CD4-positive, alpha-beta T cell (primary cell): ENCODE measurements around the gene MAP3K21. TPM values are rescaled to one million over a fixed set of nuclear protein-coding genes. Genes with fewer than 3 reads are reported as not detected.

Experiments used
- ATAC-seq: fragments of 200-7000 bp; cut with Tn5 transposase; one replicate; pipeline ENCODE4 v1.10.0; 2022; ENCODE audit warnings: mild to moderate bottlenecking; ENCODE audit not compliant: poor library complexity
- CTCF ChIA-PET: fragments of 350-600 bp; sonication (Branson Sonifier 250); formaldehyde crosslinking; loops from one replicate; lab custom pipeline; 2021; ENCODE audit warnings: antibody characterized with exemption, inconsistent platforms; lab: Charles Lee
- POLR2A ChIA-PET: fragments of 350-600 bp; sonication (Branson Sonifier 250); formaldehyde crosslinking; loops from one replicate; lab custom pipeline; 2021; ENCODE audit warnings: antibody characterized with exemption, inconsistent platforms; lab: Charles Lee
- DNase-seq, 14 experiments: peaks; one replicate each; pipeline ENCODE4 v3.0.0-alpha.2; 2013 to 2020; ENCODE audit warnings: mixed read lengths in 2 of 14
- H3K27ac ChIP-seq, 2 donors: one replicate each; pipeline versions ENCODE4 v1.5.1 to v1.7.0; 2013; ENCODE audit warnings: low read length in 2 of 2, low read depth in 1 of 2, mild to moderate bottlenecking in 1 of 2
- H3K27me3 ChIP-seq, 2 experiments: 1 replicate in 1 of 2; 2 replicates in 1 of 2; pipeline versions ENCODE4 v1.6.1 to v1.7.0; 2013; ENCODE audit warnings: low read length in 2 of 2, control low read depth in 1 of 2, mild to moderate bottlenecking in 1 of 2, moderate library complexity in 1 of 2; ENCODE audit not compliant: insufficient read depth in 2 of 2, control insufficient read depth in 1 of 2
- H3K36me3 ChIP-seq: one replicate; pipeline ENCODE4 v1.6.1; 2013; ENCODE audit warnings: low read length, control low read depth; ENCODE audit not compliant: insufficient read depth
- H3K4me1 ChIP-seq: one replicate; pipeline ENCODE4 v1.6.1; 2013; ENCODE audit warnings: low read length, control low read depth; ENCODE audit not compliant: insufficient read depth
- H3K4me3 ChIP-seq: one replicate; pipeline ENCODE4 v1.5.1; 2013; ENCODE audit warnings: mild to moderate bottlenecking, low read length, moderate library complexity
- H3K9me3 ChIP-seq, 2 experiments: 1 replicate in 1 of 2; 2 replicates in 1 of 2; pipeline versions ENCODE4 v1.6.1 to v1.7.0; 2013; ENCODE audit warnings: low read length in 2 of 2, mild to moderate bottlenecking in 2 of 2, control low read depth in 1 of 2, moderate library complexity in 1 of 2; ENCODE audit not compliant: control insufficient read depth in 1 of 2, insufficient read depth in 1 of 2
- H3K27ac Mint-ChIP-seq: one replicate; pipeline ENCODE4 v1.8.0; 2020; ENCODE audit warnings: mixed read lengths
- H3K27me3 Mint-ChIP-seq: one replicate; pipeline ENCODE4 v1.8.0; 2021; ENCODE audit warnings: mixed read lengths
- H3K36me3 Mint-ChIP-seq: one replicate; pipeline ENCODE4 v1.8.0; 2021; ENCODE audit warnings: low read depth, mixed read lengths
- H3K4me1 Mint-ChIP-seq: one replicate; pipeline ENCODE4 v1.8.0; 2021; ENCODE audit warnings: low read depth, mixed read lengths
- H3K4me3 Mint-ChIP-seq: one replicate; pipeline ENCODE4 v1.8.0; 2020; ENCODE audit warnings: mild to moderate bottlenecking, mixed read lengths
- H3K9me3 Mint-ChIP-seq: one replicate; pipeline ENCODE4 v1.8.0; 2020; ENCODE audit warnings: mixed read lengths
- CTCF ChIP-seq: fragments of 200-600 bp; IDR thresholded peaks from one replicate; pipeline ENCODE4 v1.8.0; 2022; ENCODE audit warnings: antibody characterized with exemption, mild to moderate bottlenecking
- intact Hi-C, 2 experiments: fragments of 100-400 bp; cut with DNase I in 1 of 2; cut with micrococcal nuclease in 1 of 2; formaldehyde crosslinking; loops; one replicate each; pipeline versions ENCODE4 v1.15.1 to v1.9.0; 2023 to 2025; cut with DNase I, micrococcal nuclease
- total RNA-seq, 174 experiments: library from RNA in 2 of 174; stranded (reverse) in 2 of 174; gene quantifications; one replicate each; pipeline ENCODE4 v1.2.3 and lab custom pipeline; 2021 to 2026

Gene MAP3K21
- total RNA-seq, 2 experiments from 2014 or later = 0.95 to 0.99 TPM

GRCh38 chr1:233281711-233282581 lies 45.6 kb upstream of the MAP3K21 start:
- H3K36me3 ChIP-seq = no peaks in the 10 kb centered on the region
- peak overlapping the region; percentile 43 for H3K4me3 Mint-ChIP-seq
- H3K4me1 ChIP-seq = peaks cover 22% of the 10 kb centered on the region
- DNase-seq (peak in 8 of 14 experiments; percentile 6 to 62 (median 31)), ATAC-seq (peak; percentile 82)
- POLR2A ChIA-PET = interaction anchor here (1.0 to 1.1 kb wide), 2 partner anchors 13 kb away, joined by 4 read pairs; partner anchors contain the start of gene PCNX2
- TF ChIP-seq CTCF = no peak
- peak overlapping the region in 1 of 2 donors; percentile 25 for H3K27ac ChIP-seq
- no peaks in the 10 kb centered on the region for H3K9me3 ChIP-seq
- no peak overlapping the region for H3K4me3 ChIP-seq
- H3K4me1 Mint-ChIP-seq = peaks cover 54% of the 10 kb centered on the region
- no peaks in the 10 kb centered on the region for H3K27me3 Mint-ChIP-seq
- H3K27ac Mint-ChIP-seq = peak overlapping the region; percentile 75
- no peaks in the 10 kb centered on the region for H3K27me3 ChIP-seq
- intact Hi-C loops = loop anchor here in 1 of 2 experiments (2.0 to 10.0 kb wide), 2 partner anchors 13 to 337 kb away; partner anchors contain the start of gene PCNX2
- peaks cover 6% of the 10 kb centered on the region for H3K36me3 Mint-ChIP-seq
- CTCF ChIA-PET = interaction anchor here (1.8 kb wide), 1 partner anchor 13 kb away, joined by 5 read pairs; the partner anchor contains the start of gene PCNX2
- no peaks in the 10 kb centered on the region for H3K9me3 Mint-ChIP-seq

GRCh38 chr1:233282582-233282886 lies 45.0 kb upstream of the MAP3K21 start:
- H3K27me3 Mint-ChIP-seq = no peaks in the 10 kb centered on the region
- no peak overlapping the region for H3K4me3 ChIP-seq

GRCh38 chr1:233289676-233290075 lies 37.8 kb upstream of the MAP3K21 start:
- Mint-ChIP-seq H3K9me3 (no peaks in the 10 kb centered on the region), H3K36me3 (peaks cover 22% of the 10 kb centered on the region), H3K4me1 (peaks cover 26% of the 10 kb centered on the region), H3K27me3 (no peaks in the 10 kb centered on the region), H3K27ac (no peak overlapping the region), H3K4me3 (no peak overlapping the region)
- ATAC-seq (no peak), DNase-seq (no peak)
- no peak for TF ChIP-seq CTCF
- H3K9me3 ChIP-seq = no peaks in the 10 kb centered on the region
- H3K27ac ChIP-seq = no peak overlapping the region
- H3K36me3 ChIP-seq = peaks cover 8% of the 10 kb centered on the region
- ChIA-PET CTCF (no interaction called here), POLR2A (no interaction called here)
- no peaks in the 10 kb centered on the region for H3K27me3 ChIP-seq
- no peak overlapping the region for H3K4me3 ChIP-seq
- peaks cover 2% of the 10 kb centered on the region for H3K4me1 ChIP-seq
- intact Hi-C loops = loop anchor here in 1 of 2 experiments (10.0 kb wide), 1 partner anchor 345 kb away; no protein-coding TSS in a partner anchor

More at GRCh38 chr1:233282582-233282886, 45.0 kb upstream of the MAP3K21 start:
- no peak overlapping the region for H3K27ac ChIP-seq
- Mint-ChIP-seq H3K4me1 (peaks cover 52% of the 10 kb centered on the region), H3K9me3 (no peaks in the 10 kb centered on the region), H3K27ac (peak overlapping the region; percentile 75), H3K4me3 (peak overlapping the region; percentile 43), H3K36me3 (peaks cover 8% of the 10 kb centered on the region)
- CTCF ChIA-PET = interaction anchor here (1.8 kb wide), 1 partner anchor 13 kb away, joined by 5 read pairs; the partner anchor contains the start of gene PCNX2
- DNase-seq (no peak), ATAC-seq (peak; percentile 17)
- H3K36me3 ChIP-seq = peaks cover 2% of the 10 kb centered on the region
- intact Hi-C loops = loop anchor here in 1 of 2 experiments (10.0 kb wide), 1 partner anchor 338 kb away; no protein-coding TSS in a partner anchor
- POLR2A ChIA-PET = interaction anchor here (1.1 kb wide), 1 partner anchor 12 kb away, joined by 4 read pairs; no protein-coding TSS in a partner anchor
- H3K9me3 ChIP-seq = no peaks in the 10 kb centered on the region
- H3K4me1 ChIP-seq = peaks cover 22% of the 10 kb centered on the region
- H3K27me3 ChIP-seq = no peaks in the 10 kb centered on the region
- no peak for TF ChIP-seq CTCF
